ENCODE measurements around the gene CELSR3.

GRCh38 chr3:48689384-48689783, 26.7 kb upstream of the CELSR3 start:
- no peak for TF ChIP-seq REST (IDR thresholded peaks at IDR 0.05; ENCODE audit: insufficient read depth in 1 of 2, low read depth in 2 of 2, low read length in 2 of 2)
- no peak for TF ChIP-seq SIN3A (IDR thresholded peaks at IDR 0.05; ENCODE audit: borderline replicate concordance, insufficient read depth, low read length)

Data from PFSK-1 (cell line).